HG03039 (cell line): ENCODE results near the gene SAMM50.

Experiments used
- ATAC-seq: cut with Tn5 transposase; IDR thresholded peaks from one replicate; pipeline ENCODE4 v1.9.1; 2021; ENCODE audit warnings: mild to moderate bottlenecking, moderate library complexity; ENCODE audit not compliant: unreplicated experiment

SAMM50 gene

DNA sequence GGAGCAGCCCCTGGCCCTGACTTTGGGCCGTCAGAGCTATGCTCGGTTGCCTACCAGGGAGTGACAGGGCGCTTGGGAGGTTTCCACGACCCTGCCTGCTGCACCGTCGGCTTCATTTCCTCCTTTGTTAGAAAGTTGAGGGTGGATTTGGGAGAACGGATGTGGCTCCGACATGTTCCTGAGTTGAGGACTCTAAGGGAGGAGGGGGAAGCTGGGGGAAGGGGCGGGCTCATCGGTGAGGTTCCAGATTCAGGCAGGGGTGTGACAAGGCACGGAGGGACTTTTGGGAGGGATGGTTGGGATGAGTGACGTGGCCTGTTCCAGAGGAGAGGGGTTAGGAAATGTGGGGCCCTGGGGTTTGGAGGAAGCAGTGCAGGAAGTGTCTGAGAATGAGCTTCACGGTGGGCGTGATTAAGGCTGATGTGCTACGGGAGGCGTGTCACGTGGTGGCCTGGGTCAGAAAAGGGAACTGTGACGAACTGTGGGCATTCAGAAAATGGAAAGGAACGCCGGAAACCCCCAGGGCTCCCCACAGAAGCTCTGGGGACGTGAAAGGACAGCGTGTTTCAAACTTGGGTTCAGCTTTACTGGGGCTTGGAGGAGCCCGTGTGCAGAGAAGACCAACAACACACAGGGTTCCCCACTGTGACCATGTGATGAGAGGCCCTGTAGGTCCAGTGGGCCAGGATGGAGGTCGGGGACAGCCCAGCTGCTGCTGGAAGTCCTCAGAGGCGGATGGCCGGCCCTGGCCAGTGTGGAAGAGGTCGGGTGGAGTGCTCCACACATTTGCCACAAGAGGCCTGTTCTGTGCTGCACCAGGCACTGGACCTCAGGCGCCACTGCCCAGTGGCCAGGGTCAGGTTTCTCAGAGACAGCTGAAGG, 71.6 kb downstream of the SAMM50 start:
- no peak for ATAC-seq

DNA sequence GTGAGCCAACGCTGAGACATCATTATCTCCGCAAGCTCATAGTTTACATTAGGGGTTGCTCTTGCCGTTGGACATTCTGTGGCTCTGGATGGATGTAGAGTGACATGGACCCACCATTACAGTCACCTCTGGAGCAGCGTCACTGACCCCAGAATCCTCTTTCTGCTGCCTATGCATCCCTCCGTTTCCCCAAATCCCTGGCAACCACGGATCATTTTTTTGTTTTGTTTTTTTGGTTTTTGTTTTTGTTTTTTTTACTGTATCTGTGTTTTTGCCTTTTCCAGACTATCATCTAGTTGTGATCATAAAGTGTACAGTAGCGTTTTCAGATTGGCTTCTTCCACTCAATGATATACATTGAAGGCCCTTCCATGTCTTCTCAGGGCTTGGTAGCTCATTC, 72.8 kb downstream of the SAMM50 start:
- no peak for ATAC-seq

DNA sequence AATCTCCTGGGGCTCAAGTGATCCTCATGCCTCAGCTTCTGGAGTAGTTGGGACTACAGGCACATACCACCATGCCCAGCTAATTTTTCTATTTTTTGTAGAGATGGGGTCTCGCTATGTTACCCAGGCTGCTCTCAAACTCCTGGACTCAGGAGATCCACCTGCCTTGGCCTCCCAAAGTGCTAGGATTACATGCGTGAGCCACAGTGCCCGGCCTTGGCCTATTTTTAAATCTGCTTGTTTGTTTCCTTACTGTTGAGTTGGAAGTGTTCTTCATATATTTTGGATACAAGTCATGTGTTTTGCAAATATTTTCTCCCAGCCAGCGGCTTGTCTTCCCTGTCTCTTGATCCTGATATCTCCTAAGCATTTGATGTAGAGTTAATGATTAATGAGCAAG, 73.8 kb downstream of the SAMM50 start:
- no peak for ATAC-seq

DNA sequence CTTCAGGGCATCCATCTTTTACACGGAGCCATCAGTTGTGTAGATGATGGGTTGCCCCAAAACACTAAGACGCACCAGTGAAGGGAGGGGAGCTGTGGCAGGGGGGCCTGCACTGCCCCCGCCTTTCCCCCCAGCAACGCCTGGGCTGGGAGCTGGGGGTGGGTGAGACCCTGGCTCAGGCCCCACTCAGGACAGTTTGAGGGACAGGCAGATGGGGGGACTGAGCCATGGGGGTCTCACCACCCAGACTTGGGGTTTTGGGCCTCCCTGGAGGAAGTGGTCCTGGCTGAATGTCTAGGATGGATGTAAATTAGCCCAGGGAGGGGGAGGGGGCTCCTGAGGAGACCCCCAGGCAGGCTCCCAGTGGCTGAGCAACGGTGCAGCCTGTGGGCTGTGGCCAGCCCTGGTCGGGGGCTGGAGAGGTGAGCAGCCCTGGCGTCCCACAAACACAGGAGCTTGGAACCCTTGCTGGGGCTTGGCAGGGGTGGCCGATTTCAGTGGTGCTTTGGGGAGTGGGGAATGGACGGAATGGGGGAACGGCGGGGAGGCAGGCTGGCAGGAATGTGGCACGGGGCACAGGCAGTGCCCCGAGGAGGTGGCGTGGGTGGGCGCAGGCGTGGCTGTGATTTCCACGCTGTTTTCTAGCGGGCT, 74.9 kb downstream of the SAMM50 start:
- no peak for ATAC-seq

DNA sequence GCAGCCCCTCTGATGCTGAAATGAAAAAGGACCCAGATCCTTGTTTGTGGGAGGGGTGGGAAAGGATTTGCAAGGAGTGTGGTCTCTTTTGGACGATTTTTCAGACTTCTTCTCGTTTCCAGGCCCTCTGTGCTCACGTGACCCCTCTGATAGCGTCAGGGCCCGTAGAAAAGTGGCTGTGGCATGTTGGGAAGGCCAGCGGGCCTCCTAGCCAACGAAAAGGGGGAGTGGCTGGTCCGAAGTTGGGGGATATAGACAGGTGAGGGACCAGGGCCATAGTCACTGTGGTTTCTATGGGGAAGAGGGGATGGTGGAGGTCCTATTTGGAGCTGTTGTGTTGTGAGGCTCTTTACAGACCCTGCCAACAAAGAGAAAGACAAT, 75.5 kb downstream of the SAMM50 start:
- ATAC-seq = no peak

DNA sequence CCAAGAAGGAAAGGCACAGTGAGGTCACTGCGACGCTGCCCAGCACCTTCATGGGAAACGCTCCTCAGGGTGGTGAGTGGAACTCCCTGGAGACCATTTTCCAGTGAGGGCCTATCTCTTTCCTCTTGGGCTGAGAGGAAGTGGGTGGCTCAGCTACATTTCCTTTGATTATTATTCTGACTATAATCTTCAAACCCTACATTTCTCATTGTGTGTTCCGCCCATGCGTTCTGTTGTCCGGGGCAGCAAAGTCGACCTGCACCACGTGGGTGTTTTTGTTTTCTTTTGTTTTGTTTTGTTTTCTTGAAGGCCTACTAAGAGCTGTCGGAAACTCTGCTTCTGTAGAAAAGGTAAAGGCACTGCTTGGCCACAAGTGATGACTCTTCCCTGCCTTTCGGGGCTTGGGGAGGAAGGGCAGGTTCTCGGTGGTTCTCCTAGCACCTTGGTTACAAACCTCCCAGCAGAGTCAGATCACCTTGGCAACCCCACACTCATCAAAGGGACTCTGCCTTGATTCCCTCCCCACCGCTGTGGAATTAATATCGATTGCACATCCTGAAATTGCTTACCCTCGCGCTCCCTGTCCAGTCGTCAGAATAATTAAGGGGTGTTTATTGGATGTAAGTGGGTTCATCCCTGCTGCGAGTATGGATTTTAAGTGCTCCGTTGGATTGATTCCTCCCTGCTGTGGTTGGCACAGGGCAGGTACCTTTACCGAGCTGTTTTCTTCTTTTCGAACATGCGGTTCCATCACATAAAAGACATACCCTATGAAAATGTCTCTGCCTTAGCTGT, 76.1 kb downstream of the SAMM50 start:
- no peak for ATAC-seq

DNA sequence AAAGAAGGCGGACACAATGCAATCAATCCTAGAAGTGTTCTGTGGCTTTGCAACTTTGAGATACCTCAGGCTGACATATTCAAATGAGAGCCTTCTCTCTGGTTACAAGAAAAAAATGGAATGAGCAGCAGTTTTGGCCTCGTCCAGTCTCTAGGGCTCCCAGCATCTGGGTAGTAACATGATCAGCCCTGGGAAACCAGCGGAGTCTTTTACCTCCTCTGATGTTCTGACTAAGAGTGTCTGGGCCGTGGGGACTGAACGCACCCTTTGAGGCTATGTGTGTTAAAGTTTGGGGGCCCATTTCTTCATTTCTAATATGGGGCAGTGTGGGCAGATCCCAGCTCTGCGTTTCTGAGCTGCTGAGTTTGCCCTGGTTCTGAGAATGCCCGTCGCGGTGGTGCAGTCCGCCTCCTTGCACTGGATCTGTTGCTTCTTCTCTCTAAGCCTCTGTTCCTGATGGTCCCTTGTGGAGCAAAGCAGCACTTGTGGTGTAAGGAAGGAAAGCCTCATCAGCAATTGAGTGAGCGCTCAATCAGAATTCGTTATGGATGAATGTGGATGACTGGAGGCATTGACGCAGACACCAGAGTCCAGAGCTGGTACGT, 77.0 kb downstream of the SAMM50 start:
- ATAC-seq = no peak

DNA sequence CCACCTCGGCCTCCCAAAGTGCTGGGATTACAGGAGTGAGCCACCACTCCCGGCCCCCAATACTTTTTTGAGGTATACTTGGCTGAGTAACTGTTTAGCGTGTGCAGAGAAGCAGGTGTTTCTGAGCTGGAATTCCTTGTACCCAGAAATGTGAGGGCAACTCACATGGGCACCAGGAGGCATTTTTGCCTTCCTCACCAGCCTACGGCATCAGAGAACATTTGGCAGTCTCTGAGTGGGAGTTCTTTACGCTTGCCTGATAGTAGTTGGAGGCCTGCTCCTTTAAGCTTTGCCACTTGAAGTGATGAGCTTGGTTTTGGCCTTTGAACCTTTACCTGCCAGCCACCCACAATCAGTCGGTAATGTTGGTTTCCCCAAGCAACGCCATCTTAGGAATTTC, 78.0 kb downstream of the SAMM50 start:
- ATAC-seq = no peak

DNA sequence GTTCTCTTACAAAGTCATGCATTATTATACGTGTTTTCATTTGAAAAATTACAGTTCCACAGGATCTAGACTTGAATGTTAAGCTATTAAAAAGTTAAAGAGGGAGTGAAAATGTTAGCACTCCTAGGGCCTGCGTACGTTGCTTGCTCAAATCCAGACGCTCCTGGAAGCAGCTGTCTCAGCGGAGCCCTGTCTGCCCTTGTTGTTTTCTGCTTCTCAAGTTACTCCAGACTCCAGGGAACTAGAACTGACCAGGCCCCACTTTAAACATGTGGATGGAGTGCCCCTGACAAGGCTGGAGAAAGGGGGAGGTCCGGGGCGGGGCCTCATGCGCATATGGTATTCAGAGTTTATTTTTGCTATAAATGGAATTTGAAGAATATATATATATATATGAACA, 78.5 kb downstream of the SAMM50 start:
- ATAC-seq = no peak

DNA sequence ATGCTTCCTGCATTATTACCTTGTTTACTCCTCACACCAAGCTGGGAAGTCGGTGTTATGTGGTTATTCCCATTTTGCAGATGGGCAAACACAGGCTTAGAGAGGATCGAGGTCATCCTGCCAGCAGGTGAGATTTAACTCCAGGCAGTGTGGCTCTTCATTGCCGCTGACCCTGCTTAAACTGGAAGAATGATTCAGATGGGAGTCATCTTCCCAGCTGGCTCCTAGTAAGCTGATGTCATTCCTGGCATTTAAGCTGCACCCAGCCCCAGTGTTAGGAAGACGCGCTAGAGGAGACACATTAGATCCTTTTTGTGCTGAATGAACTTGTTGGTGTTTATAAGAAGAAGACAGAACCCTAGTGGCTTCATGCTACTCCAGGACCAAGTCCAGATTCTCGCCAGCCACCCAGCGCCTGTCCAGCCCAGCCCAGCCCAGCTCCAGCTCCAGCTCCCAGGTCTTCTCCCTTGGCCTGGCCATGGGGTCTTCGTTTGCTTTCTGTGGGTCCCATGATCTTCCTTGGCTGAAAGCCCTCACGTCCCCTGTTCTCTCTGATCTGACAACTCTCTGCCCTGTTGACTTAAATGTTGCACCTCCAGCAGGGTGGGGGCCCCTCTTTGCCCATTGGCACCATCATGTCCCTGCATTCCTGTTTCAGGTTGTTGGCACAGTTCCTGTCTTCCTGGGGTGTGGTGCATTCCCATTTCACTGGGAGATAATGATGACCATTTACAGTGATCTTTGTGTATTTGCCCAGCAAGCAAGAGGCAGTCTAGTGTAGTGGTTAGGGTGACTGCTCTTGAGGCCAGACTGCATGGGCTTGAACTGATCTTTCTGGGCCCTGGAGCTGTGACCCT, 82.5 kb downstream of the SAMM50 start:
- no peak for ATAC-seq

DNA sequence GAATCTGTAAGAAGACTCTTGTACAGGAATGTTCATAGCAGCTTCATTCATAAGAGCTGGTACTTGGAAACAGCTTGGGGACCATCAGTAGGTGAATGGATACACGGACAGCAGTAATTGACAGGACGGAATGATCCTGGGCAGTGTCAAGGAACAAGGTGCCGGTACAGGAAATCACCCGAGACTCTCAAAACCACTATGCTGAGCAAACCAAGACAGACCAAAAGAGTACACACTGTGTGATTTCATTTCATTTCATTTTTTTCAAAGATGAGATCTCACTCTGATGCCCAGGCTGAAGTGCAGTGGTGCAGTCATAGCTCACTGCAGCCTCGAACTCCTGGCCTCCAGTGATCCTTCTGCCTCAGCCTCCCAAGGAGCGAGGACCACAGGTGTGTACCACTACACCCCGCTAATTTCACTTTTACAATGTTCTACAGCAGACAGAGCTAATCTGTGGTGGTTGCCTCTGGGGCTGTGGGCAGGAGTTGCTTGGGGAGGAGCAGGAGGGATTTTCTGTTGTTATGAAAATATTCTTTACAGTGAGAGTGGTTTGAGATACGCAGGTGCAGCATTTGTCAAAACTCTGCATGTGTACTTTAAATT, 84.4 kb downstream of the SAMM50 start:
- ATAC-seq = no peak

DNA sequence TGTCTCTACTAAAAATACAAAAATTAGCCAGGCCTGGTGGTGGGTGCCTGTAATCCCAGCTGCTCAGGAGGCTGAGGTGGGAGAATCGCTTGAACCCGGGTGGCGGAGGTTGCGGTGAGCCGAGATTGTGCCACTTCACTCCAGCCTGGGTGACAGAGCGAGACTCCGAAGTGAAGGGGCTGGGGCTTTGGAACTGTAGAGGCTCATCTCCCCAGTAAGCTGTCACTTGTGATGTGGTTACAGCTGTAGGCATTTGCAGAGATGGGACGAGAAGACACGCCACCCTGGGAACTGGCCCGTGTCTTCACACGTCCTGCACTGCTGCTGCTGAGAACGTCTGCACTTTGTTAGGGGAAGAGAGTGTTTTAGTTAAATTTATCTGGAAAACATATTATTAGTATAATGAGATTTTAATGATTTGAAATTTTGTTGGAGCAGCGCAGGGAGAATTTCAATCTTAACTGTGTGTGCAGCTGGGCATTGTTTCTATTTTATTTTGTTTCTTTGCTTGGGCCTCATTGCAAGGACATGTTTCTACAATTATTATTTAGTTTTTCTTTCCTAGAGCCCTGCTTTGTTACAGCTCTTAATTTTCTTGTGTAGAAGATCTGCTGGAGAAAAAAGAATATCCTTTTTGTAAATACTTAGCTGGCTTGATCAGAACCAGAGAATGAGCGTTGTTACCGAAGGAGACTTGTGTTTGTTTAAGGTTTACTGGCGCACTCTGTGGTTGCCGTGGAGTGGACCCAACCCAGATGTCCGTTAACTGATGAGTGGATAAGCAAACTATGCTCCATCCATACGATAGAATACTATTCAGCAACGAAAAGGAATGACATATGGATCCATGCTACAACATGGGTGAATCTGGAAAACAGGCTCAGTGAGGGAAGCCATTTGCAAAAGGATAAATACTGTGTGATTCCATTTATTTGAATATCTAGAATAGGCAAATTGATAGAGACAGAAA, 87.3 kb downstream of the SAMM50 start:
- peak; percentile 62 for ATAC-seq

DNA sequence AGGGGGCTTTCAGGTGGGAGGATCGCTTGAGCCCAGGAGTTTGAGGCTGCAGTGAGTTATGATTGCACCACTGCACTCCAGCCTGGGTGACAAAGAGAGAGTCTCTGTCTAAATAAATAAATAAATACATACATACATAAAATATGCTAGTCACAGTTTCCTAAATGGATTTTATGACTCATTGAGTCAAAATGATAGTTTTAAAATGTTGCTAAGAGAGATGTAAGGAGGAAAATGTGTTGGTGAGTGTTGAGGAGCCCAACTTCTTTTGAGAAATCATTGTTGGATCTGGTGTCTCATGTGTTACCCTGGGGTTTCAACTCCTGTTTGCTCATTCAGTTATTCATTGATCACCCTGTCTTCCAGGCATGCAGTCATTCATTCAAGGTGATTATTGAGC, 89.9 kb downstream of the SAMM50 start:
- ATAC-seq = no peak
